ENCODE results near the gene EXO1.

Gene EXO1

DNA sequence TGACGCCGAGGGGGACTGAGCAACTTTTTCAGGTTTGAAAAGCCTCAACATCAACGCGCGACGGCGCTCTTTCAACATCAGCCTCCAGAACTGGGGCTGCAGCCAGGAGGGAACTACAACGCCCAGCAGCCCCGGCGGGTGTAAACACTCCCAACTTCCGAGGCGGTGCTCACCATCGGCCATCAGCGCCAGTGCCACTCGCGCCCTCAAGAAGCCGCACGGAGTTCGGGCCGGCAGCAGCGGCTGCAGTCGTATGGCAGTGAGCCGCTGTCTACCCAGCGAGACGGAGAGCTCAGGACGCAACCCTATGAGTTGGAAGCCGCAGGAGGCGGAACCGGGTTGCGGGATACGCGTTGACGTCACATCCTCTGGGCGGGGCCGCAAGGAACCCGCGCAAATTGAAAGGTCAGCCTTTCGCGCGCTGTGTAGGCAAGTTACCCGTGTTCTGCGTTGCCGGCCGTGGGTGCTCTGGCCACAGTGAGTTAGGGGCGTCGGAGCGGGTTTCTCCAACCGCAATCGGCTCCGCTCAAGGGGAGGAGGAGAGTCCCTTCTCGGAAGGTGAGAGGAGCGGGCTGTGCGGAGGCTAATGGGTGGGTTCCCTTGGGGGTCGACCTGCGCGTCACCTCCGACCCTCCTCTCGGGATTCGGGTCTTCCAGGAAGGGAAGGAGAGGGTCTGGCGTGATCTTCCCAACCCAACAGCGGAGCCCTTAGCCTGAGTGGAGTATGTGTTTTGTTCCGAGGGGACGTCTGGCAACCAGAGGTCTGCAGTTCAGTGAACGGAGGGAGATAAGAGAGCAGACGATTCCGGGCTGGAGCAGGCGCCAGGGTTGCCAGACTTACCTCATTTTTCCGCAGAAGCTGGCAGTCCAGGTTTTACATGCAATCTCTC is at the start of gene EXO1:
TSS of gene EXO1 (plus strand) at position 409 of the 890 bp plus-strand sequence. CDS start 2,222 bp downstream, outside the sequence.
- peak; percentile 66 for TF ChIP-seq GATA2 (IDR thresholded peaks at IDR 0.05; ENCODE audit: low read depth, low read length)
- TF ChIP-seq GATA3 (IDR thresholded peaks at IDR 0.05; ENCODE audit: low read depth, low read length) = no peak

DNA sequence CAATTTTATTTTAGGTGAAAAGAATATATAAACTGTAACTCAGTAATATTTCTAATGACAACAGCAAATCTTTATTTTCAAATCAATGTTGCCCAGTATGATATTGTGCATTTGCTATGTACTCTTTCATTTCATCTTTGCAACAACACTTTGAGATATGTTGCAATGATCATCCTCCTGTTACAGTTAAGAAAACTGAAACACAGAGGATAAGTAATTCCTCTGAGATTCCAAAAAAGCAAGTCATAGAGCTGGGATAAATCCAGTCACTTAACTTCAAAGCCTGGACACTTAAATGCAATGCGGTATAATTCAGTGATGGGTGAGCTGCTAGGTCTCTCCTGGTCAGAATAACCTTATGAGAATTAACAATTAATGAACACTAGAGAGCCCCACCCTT is 48.6 kb upstream of the EXO1 start:
- TF ChIP-seq GATA3 (IDR thresholded peaks at IDR 0.05; ENCODE audit: low read depth, low read length) (no peak), GATA2 (IDR thresholded peaks at IDR 0.05; ENCODE audit: low read depth, low read length) (no peak)

DNA sequence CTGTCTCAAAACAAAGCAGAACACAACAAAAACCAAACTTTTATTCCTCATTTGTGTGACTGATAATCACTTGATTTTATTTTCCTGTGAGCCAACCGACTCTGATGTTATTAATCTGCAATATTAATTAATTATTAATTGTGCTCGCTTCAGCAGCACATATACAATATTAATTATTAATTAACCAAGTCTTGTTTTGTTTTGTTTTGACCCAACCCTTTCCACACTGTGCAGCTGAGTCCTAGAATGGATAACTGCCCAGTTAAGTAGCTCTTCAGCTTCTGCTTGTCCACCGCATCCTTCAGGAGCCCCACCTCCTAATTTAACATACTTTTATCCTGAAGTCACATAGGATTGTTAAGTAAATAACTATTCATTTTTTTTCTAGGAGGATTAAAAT is 47.4 kb upstream of the EXO1 start:
- TF ChIP-seq GATA3 (IDR thresholded peaks at IDR 0.05; ENCODE audit: low read depth, low read length) (no peak), GATA2 (IDR thresholded peaks at IDR 0.05; ENCODE audit: low read depth, low read length) (no peak)

DNA sequence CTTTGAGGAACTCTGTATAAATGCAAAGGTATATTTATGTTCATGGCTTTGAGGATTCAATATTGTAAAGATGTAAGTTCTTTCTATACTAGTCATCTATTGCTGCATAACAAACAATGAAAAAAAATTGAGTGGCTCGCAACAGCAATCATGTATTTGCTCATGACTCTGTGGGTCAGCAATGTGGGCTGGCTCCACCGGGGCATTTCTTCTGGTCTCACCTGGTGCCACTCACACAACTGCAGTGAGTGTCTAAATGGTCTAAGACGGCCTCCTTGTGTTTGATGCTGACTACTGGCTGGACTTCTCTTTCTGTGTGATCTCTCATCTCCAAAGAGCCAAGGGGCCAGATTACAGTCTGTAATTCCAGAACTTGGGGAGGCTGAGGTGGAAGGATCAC is 45.1 kb upstream of the EXO1 start:
- TF ChIP-seq GATA3 (IDR thresholded peaks at IDR 0.05; ENCODE audit: low read depth, low read length) = no peak
- no peak for TF ChIP-seq GATA2 (IDR thresholded peaks at IDR 0.05; ENCODE audit: low read depth, low read length)

DNA sequence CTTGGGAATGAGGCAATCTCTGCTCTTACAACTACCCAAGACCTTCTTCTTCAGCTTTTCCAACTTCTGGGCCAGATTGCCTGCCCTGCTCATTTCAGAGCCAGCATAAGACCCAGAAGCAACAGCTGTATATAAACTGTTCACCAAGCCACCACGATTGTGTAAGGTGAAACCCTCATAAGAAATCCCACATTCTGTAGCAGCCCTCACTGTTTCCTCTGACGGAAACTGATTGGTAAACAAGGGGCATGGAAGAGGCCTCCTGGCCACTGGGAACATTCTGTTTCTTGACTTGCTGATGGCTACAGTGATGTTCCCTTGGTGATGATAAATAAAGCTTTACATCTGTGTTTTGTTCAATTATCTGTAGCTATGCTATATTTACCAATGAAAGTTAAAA is 39.7 kb upstream of the EXO1 start:
- TF ChIP-seq GATA3 (IDR thresholded peaks at IDR 0.05; ENCODE audit: low read depth, low read length) (no peak), GATA2 (IDR thresholded peaks at IDR 0.05; ENCODE audit: low read depth, low read length) (no peak)

DNA sequence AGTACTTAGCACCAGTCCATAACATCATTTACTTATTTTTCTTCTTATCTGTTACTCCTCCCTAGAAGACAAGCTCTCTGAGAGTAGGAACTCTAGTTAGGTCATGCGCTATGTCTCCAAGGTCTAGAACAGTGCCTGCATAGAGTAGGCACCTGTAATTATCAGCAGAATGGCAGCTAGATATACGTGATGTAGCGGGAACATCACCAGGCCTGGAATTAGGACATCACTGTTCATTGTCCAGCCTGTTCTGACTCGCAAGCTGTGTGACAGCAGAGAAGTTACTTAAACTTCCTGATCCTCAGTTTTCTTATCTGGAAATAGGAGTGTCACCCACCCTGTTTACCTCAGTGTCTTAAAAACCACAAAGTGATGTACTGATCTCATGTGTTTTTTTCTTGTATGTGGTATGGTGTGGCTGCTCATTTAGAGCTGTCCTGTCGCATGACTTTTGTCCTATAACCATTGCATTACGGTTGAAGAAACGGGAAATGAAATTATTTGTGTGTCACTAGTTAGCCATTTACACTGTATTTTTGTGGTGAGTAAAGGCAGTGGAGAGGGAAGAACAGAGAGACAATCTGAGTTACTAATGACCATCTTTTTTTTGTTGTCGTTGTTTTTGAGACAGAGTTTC is 37.1 kb upstream of the EXO1 start:
- TF ChIP-seq GATA2 (IDR thresholded peaks at IDR 0.05; ENCODE audit: low read depth, low read length) (no peak), GATA3 (IDR thresholded peaks at IDR 0.05; ENCODE audit: low read depth, low read length) (no peak)

DNA sequence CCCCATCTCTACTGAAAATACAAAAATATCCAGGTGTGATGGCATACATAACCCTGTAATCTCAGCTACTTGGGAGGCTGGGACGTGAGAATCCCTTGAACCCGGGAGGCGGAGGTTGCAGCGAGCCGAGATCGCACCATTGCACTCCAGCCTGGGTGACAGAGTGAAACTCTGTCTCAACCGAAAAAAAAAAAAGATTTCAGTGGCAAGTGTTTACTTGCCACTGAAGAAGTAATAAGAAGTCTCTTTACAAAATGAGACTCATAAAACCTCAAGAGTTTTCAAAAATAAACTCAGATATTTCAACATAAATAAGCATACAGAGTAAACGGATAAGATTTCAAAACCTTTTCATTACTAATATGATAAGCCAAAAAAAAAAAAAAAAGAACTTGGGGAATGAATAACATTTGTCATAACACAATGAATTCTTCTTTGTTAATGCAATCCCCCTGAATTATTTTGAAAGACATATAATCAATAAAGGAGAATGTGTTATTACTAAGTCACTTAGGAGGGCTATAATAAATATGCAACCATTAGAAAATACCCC is 34.2 kb upstream of the EXO1 start:
- no peak for TF ChIP-seq GATA3 (IDR thresholded peaks at IDR 0.05; ENCODE audit: low read depth, low read length)
- TF ChIP-seq GATA2 (IDR thresholded peaks at IDR 0.05; ENCODE audit: low read depth, low read length) = no peak

DNA sequence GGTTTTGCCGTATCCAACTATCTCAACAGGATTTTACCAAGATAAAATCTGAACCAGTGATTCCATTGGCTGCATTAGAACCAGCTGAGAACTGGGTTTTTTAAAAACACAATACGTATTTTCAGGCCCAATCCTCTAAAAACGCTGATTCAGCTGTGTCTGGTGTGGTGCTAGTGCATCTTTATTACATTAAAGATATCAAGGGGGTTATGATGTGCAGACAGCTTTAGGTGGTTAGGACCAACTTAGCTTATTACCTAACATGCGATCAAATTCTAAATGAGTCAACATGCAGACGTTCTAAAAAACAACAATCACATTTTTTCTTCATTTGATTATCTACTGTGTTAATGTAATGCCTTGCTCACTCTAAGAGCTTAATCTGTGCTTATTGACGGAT is 32.0 kb upstream of the EXO1 start:
- TF ChIP-seq GATA2 (IDR thresholded peaks at IDR 0.05; ENCODE audit: low read depth, low read length) = no peak
- TF ChIP-seq GATA3 (IDR thresholded peaks at IDR 0.05; ENCODE audit: low read depth, low read length) = no peak

DNA sequence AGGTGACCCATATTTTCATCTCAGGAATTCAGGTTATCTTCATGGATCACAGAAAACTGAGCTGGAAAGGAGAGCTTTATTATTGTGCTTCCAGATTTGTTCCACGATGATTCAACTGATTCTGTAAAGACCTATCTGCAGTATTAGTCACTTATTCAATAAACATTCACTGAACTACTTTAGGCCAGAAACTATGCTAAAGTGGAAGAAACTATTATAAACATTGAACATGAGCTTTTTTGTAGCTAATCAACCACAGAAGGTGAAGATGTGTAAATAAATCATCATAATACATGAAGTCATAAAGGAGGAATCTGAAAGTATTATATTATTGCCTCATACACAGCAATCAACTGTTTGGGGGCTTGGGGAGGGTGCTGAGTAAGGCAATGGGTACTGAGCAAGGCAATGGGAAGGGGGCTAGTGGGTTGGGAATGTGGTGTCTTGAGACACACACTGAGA is 30.6 kb upstream of the EXO1 start:
- no peak for TF ChIP-seq GATA2 (IDR thresholded peaks at IDR 0.05; ENCODE audit: low read depth, low read length)
- TF ChIP-seq GATA3 (IDR thresholded peaks at IDR 0.05; ENCODE audit: low read depth, low read length) = no peak

DNA sequence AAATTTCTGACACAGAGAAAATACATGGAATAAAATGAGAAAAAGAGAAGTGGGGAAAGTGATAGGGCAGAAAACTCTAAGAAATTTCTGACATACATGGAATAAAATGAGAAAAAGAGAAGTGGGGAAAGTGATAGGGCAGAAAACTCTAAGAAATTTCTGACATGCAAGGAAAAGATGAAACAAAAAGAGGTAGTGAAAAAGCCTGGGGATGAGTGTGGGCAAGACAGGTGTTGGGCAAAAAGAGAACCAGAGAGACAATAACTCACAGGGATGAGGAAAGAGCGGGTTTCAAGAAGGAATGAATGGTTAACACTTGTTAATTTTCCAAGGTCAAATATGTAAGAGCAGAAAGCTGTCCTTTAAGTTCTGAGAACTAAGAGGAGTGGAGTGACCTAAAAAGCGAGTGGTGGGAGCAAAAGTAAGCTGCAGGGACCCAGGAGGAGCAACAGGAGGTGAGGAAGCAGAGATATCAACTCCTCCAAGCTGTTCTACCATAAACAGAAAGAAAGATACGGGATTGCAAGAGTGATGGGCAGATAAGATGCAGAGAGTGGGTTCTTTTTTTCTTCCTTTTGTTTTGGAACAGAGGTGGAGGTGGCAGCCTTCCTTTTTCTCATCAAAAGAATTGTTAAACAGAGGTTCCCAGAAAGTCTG is 29.9 kb upstream of the EXO1 start:
- TF ChIP-seq GATA3 (IDR thresholded peaks at IDR 0.05; ENCODE audit: low read depth, low read length) (no peak), GATA2 (IDR thresholded peaks at IDR 0.05; ENCODE audit: low read depth, low read length) (no peak)

DNA sequence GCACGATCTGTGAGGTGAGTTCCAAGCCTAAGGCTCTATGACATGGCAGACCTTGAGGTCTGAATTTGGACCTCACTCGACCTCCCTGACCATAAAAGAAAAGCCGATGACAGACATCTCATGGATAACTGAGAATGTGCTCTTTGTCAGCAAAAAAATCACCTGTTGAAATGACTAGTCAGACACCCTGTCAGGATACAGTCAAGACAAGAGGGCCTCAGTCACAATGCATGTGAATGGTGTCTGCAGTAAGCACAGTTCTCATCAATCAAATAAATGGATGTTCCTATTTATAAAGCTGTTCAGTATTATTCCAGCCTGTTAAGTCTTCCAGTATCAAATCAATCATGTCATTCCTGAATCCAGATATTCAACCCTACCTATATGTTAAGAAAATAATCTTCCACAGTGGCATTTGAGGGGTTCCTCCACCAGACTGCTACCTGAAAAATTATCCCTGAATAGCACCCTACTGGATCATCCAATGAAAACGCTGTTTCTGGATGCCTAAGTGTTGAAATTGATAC is 28.6 kb upstream of the EXO1 start:
- TF ChIP-seq GATA3 (IDR thresholded peaks at IDR 0.05; ENCODE audit: low read depth, low read length) (no peak), GATA2 (IDR thresholded peaks at IDR 0.05; ENCODE audit: low read depth, low read length) (no peak)

DNA sequence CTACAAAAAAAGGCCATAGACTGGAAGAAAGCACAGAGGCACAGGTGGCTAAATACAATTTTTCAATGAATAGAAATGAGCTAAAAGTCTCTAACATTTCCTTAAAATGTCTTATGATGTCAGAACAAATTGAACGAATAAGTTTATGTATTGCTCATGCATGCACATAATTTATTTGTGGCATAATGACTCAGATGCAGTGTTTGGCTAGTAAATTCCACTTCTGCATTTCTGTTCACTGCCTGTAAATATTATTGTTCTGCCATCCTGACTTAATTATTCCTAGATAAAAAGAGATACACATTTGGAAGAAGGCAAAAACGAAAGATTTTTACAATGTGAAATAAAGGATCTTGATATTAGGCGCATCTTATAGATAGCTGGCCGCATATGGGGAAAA is 26.6 kb upstream of the EXO1 start:
- no peak for TF ChIP-seq GATA2 (IDR thresholded peaks at IDR 0.05; ENCODE audit: low read depth, low read length)
- no peak for TF ChIP-seq GATA3 (IDR thresholded peaks at IDR 0.05; ENCODE audit: low read depth, low read length)

DNA sequence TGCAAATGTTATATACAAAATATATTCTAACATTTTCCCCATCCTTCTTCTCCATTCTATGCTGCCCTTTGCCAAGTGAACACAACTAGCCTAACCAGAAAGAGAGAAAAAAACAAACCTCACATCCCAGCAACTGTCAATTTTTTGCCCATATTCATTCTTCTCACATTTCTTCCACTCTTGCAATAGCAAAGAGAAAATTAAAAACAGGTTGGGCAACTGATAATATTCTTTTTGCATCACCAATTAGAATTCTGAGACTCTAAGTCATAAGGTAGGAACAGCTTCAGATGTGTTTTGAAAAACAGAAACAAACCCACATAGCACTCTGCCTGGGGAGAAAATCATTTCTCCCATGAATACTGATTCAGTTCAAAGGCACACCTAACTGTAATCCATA is 25.2 kb upstream of the EXO1 start:
- TF ChIP-seq GATA2 (IDR thresholded peaks at IDR 0.05; ENCODE audit: low read depth, low read length) (no peak), GATA3 (IDR thresholded peaks at IDR 0.05; ENCODE audit: low read depth, low read length) (no peak)

DNA sequence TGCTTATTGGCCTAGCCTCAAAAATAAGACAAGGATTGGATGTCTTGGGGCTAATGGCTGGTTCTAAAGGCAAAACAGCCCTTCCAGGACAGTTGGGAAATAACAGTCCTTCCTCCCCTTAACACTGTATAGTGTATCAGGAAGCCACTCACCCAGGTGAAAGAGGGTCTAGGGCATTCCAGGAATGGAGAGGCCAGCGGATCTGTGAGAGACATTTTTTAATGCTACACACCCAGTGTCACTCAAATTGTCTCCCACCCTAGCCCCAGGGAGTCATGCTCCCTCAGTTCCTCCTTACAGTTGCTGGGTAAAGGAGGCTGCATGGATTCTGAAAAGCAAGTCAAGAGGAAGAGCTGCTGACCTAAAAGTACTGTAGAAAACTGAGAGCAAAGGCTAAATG is 24.1 kb upstream of the EXO1 start:
- TF ChIP-seq GATA2 (IDR thresholded peaks at IDR 0.05; ENCODE audit: low read depth, low read length) (no peak), GATA3 (IDR thresholded peaks at IDR 0.05; ENCODE audit: low read depth, low read length) (no peak)
